Mammary epithelial cell (primary cell): ENCODE results near the gene TULP3.

Experiments
- CTCF ChIP-seq, 2 donors: IDR thresholded peaks in 1 of 2; conservative IDR thresholded peaks in 1 of 2; 2 replicates each; pipeline ENCODE4 v1.5.1; 2011 to 2012; ENCODE audit warnings: inconsistent platforms in 2 of 2, low read length in 2 of 2, mild to moderate bottlenecking in 2 of 2, control low read depth in 1 of 2, low read depth in 1 of 2; ENCODE audit not compliant: insufficient read depth in 1 of 2; ENCODE audit errors: extremely low read depth in 1 of 2
- EZH2 ChIP-seq: IDR thresholded peaks from 2 replicates; pipeline ENCODE4 v1.6.1; 2012; ENCODE audit warnings: low read length, inconsistent platforms, borderline replicate concordance

GRCh38 chr12:2979806-2980205 is 89.1 kb downstream of the TULP3 start:
- TF ChIP-seq CTCF (conservative IDR thresholded peaks at IDR 0.05 in 1 of 2, IDR thresholded peaks at IDR 0.05 in 1 of 2; ENCODE audit: extremely low read depth in 1 of 2, insufficient read depth in 1 of 2, low read depth in 1 of 2, low read length in 2 of 2) (no peak), EZH2 (no peak)
